Prostate gland (tissue), 2 donors: Measurements from ENCODE around the gene ALG12. TPM values are rescaled to one million over a fixed set of nuclear protein-coding genes. Genes with fewer than 3 reads are reported as not detected.

Source experiments
- DNase-seq: peaks from one replicate; pipeline ENCODE4 v3.0.0-alpha.2; 2019; ENCODE audit warnings: low spot score
- H3K27ac ChIP-seq, 2 donors: fragments of 200-600 bp; sonication (generic); 2 replicates each; pipeline ENCODE4 v1.5.1; 2017 to 2019
- H3K27me3 ChIP-seq: fragments of 200-600 bp; sonication (generic); replicated peaks from 2 replicates; pipeline ENCODE4 v1.5.1; 2019; ENCODE audit not compliant: insufficient read depth
- H3K36me3 ChIP-seq, 2 donors: fragments of 200-600 bp; sonication (generic); 1 replicate in 1 of 2; 2 replicates in 1 of 2; pipeline versions ENCODE4 v1.5.1 to v1.8.1; 2017 to 2019
- H3K4me1 ChIP-seq: fragments of 200-600 bp; sonication (generic); replicated peaks from 2 replicates; pipeline ENCODE4 v1.5.1; 2019
- H3K4me3 ChIP-seq, 2 donors: fragments of 200-600 bp; sonication (generic); 2 replicates each; pipeline ENCODE4 v1.5.1; 2017 to 2019
- H3K9me3 ChIP-seq: fragments of 200-600 bp; sonication (generic); 2 replicates; pipeline ENCODE4 v1.5.1; 2017
- POLR2A ChIP-seq: fragments of 450-650 bp; IDR thresholded peaks from one replicate; pipeline ENCODE4 v1.6.1; 2016; ENCODE audit warnings: antibody characterized with exemption, mild to moderate bottlenecking
- POLR2AphosphoS5 ChIP-seq: sonication (generic); formaldehyde crosslinking; IDR thresholded peaks from one replicate; pipeline ENCODE4 v1.6.1; 2017; ENCODE audit warnings: antibody characterized with exemption
- WGBS: methylation state at CpG from one replicate; pipeline ENCODE4 v1.1.5; 2018; 5-methylcytosine and 5-hydroxymethylcytosine counted together
- intact Hi-C: fragments of 100-400 bp; cut with DNase I; formaldehyde crosslinking; loops from one replicate; pipeline ENCODE4 v1.14.2; 2022
- total RNA-seq, 2 donors: library from RNA; depleted of rRNA; stranded (reverse); fragments of >200 nt; gene quantifications; one replicate each; pipeline ENCODE4 v1.1.0, GENCODE V29; 2016
- TF ChIP-seq, protein P1 (sequence below), 4 experiments: fragments of 200-600 bp in 2 of 4; fragments of 450-650 bp in 2 of 4; sonication (generic) in 2 of 4; IDR thresholded peaks; 1 replicate in 3 of 4; 2 replicates in 1 of 4; pipeline ENCODE4 v1.5.1; 2016 to 2019; ENCODE audit warnings: antibody characterized with exemption in 4 of 4, mild to moderate bottlenecking in 2 of 4, moderate library complexity in 2 of 4

The ALG12 gene
- total RNA-seq, 2 donors from 2014 or later: 26.1 to 33.6 TPM

DNA sequence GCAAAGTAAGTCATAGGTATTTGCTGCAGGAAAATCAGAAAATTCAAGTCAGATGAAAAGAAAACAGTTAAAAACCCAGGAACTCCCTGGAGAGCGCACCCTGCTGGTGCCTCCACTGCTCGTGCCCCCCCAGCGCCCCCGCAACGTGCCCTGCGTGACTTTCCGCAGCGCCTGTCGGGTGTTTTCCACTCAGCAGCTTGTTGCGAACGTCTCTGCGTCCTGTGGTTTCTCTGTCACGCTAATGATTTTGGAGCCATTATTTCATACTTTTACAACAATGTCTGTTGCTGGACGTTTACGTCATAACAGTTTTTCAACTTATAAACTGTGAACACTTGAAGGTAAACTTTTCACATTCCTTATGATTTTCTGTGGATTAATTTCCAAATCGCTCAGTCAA, 5.2 kb upstream of the ALG12 start:
- intact Hi-C loops: no loop called here
- H3K27me3 ChIP-seq: no peaks in the 10 kb centered on the region
- WGBS: 71% methylated on average over 16 of the region's 16 CpGs
- H3K36me3 ChIP-seq: no peaks in the 10 kb centered on the region
- no peaks in the 10 kb centered on the region for H3K9me3 ChIP-seq
- TF ChIP-seq, protein P1, sequence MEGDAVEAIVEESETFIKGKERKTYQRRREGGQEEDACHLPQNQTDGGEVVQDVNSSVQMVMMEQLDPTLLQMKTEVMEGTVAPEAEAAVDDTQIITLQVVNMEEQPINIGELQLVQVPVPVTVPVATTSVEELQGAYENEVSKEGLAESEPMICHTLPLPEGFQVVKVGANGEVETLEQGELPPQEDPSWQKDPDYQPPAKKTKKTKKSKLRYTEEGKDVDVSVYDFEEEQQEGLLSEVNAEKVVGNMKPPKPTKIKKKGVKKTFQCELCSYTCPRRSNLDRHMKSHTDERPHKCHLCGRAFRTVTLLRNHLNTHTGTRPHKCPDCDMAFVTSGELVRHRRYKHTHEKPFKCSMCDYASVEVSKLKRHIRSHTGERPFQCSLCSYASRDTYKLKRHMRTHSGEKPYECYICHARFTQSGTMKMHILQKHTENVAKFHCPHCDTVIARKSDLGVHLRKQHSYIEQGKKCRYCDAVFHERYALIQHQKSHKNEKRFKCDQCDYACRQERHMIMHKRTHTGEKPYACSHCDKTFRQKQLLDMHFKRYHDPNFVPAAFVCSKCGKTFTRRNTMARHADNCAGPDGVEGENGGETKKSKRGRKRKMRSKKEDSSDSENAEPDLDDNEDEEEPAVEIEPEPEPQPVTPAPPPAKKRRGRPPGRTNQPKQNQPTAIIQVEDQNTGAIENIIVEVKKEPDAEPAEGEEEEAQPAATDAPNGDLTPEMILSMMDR (IDR thresholded peaks at IDR 0.05): peak in 1 of 4 experiments; percentile 11
- TF ChIP-seq POLR2AphosphoS5 (no peak), POLR2A (no peak)
- no peak for DNase-seq
- H3K4me3 ChIP-seq: no peak overlapping the region
- H3K4me1 ChIP-seq: peaks cover 6% of the 10 kb centered on the region
- no peak overlapping the region for H3K27ac ChIP-seq

- no peaks in the 10 kb centered on the region for H3K36me3 ChIP-seq
- no peaks in the 10 kb centered on the region for H3K27me3 ChIP-seq
- H3K27ac ChIP-seq: no peak overlapping the region
- H3K4me1 ChIP-seq: peaks cover 6% of the 10 kb centered on the region
- H3K9me3 ChIP-seq: no peaks in the 10 kb centered on the region
- no peak overlapping the region for H3K4me3 ChIP-seq
- WGBS: 59% methylated on average over 21 of the region's 25 CpGs
- intact Hi-C loops: no loop called here
- no peak for TF ChIP-seq POLR2AphosphoS5
- TF ChIP-seq POLR2A: no peak
- TF ChIP-seq, protein P1 (IDR thresholded peaks at IDR 0.05): no peak
- no peak for DNase-seq
Observed at GRCh38 chr22:49922926-49923325, 4.7 kb upstream of the ALG12 start.

- TF ChIP-seq POLR2AphosphoS5 (no peak), POLR2A (no peak)
- TF ChIP-seq, protein P1 (IDR thresholded peaks at IDR 0.05): no peak
- WGBS: 62% methylated on average over 14 of the region's 22 CpGs
- peaks cover 6% of the 10 kb centered on the region for H3K4me1 ChIP-seq
- no peak overlapping the region for H3K27ac ChIP-seq
- no peaks in the 10 kb centered on the region for H3K36me3 ChIP-seq
- no peaks in the 10 kb centered on the region for H3K27me3 ChIP-seq
- intact Hi-C loops: no loop called here
- DNase-seq: no peak
- H3K9me3 ChIP-seq: no peaks in the 10 kb centered on the region
- H3K4me3 ChIP-seq: no peak overlapping the region
Observed at GRCh38 chr22:49922484-49922883, 4.2 kb upstream of the ALG12 start.

DNA sequence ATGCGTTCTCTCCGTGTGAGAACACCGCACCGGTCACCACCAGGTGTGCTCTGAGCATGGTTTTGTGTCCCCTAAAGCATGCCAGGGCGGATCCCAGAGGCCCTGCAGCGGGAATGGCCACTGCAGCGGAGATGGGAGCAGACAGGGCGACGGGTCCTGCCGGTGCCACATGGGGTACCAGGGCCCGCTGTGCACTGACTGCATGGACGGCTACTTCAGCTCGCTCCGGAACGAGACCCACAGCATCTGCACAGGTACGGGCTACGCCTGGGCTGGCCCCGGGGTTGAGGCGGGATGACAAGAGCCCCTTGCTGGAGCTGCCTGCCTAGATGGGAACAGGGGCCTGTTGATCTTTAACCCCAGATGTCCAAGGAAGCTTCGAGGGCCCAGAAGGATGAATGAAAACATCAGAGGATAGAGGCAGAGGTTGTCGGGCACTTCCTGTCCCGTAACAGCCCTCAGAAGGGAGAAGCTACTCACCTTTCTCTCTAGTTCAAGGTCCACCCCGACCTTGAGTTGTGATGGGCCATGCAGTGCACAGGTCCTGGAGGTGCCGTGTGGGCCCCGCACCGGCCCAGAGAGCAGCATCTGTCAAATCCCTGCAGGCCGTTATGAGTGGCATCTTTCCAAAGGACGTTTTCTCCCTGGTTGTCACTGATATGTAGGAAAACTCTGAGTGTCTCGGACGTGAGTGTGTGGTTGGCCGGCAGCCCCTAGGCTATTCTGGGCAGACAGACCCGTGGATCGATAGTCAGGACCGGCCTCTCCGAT, 3.5 kb upstream of the ALG12 start:
- TF ChIP-seq POLR2A: no peak
- TF ChIP-seq, protein P1 (IDR thresholded peaks at IDR 0.05): no peak
- no peak for TF ChIP-seq POLR2AphosphoS5
- 84% methylated on average over 28 of the region's 35 CpGs for WGBS
- DNase-seq: no peak
- H3K4me1 ChIP-seq: peaks cover 6% of the 10 kb centered on the region
- no peaks in the 10 kb centered on the region for H3K9me3 ChIP-seq
- intact Hi-C loops: no loop called here
- H3K27me3 ChIP-seq: no peaks in the 10 kb centered on the region
- H3K36me3 ChIP-seq: no peaks in the 10 kb centered on the region
- no peak overlapping the region for H3K4me3 ChIP-seq
- no peak overlapping the region for H3K27ac ChIP-seq

GRCh38 chr22:49920859-49921258, 2.6 kb upstream of the ALG12 start:
- Histone ChIP-seq H3K4me3 (no peak overlapping the region), H3K9me3 (no peaks in the 10 kb centered on the region), H3K27ac (no peak overlapping the region), H3K36me3 (no peaks in the 10 kb centered on the region), H3K27me3 (no peaks in the 10 kb centered on the region), H3K4me1 (peaks cover 6% of the 10 kb centered on the region)
- WGBS: 90% methylated on average over 18 of the region's 18 CpGs
- DNase-seq: no peak
- TF ChIP-seq POLR2A: no peak
- TF ChIP-seq, protein P1 (IDR thresholded peaks at IDR 0.05): no peak
- no peak for TF ChIP-seq POLR2AphosphoS5
- intact Hi-C loops: no loop called here
